ENCODE measurements around the gene SLC23A2. TPM values are rescaled to one million over a fixed set of nuclear protein-coding genes. Genes with fewer than 3 reads are reported as not detected.

The SLC23A2 gene
- polyA plus RNA-seq, 1 of the 3 experiments (the other 2 are of a cell fraction), result 14.0 TPM

GRCh38 chr20:4844751-4845465, 156.4 kb downstream of the SLC23A2 start:
- POLR2A ChIA-PET, result no interaction called here
- H3K27ac ChIP-seq (ENCODE audit: low read depth in 2 of 2, low read length in 1 of 2), result no peak overlapping the region
- no peaks in the 10 kb centered on the region for H3K4me1 ChIP-seq (ENCODE audit: control insufficient read depth in 1 of 2, insufficient read depth in 2 of 2, low read depth in 1 of 2, low read length in 1 of 2)
- no peaks in the 10 kb centered on the region for H3K9me2 ChIP-seq
- no peak overlapping the region for H3K9ac ChIP-seq
- no peaks in the 10 kb centered on the region for H3F3A ChIP-seq (replicated peaks; ENCODE audit: insufficient read depth)
- H3K4me3 ChIP-seq (ENCODE audit: low read depth in 2 of 2, low read length in 1 of 2), result no peak overlapping the region
- 70% methylated on average over 9 of the region's 9 CpGs for WGBS (ENCODE audit: low lambda C conversion rate)
- no peaks in the 10 kb centered on the region for H3K9me3 ChIP-seq
- no peak overlapping the region for H2AFZ ChIP-seq (ENCODE audit: low read depth)
- H3K27me3 ChIP-seq (ENCODE audit: insufficient read depth), result no peaks in the 10 kb centered on the region
- no peaks in the 10 kb centered on the region for H3K79me2 ChIP-seq (ENCODE audit: insufficient read depth)
- no peaks in the 10 kb centered on the region for H4K20me1 ChIP-seq (ENCODE audit: insufficient read depth)
- TF ChIP-seq ELF1 (IDR thresholded peaks at IDR 0.05) (no peak), TAF1 (IDR thresholded peaks at IDR 0.05; ENCODE audit: borderline replicate concordance, low read depth, low read length) (no peak), FOXM1 (IDR thresholded peaks at IDR 0.05; ENCODE audit: low read depth) (no peak), FOXJ3 (CRISPR knock-in tag; IDR thresholded peaks at IDR 0.05) (no peak), RCOR1 (IDR thresholded peaks at IDR 0.05; ENCODE audit: low read length) (no peak), ZBTB33 (IDR thresholded peaks at IDR 0.05; ENCODE audit: borderline replicate concordance, low read depth) (no peak), PBX3 (IDR thresholded peaks at IDR 0.05) (no peak), NRF1 (IDR thresholded peaks at IDR 0.05; ENCODE audit: low read depth, low read length) (no peak), MEF2A (IDR thresholded peaks at IDR 0.05; ENCODE audit: borderline replicate concordance, low read depth) (no peak), EZH2phosphoT487 (IDR thresholded peaks at IDR 0.05; ENCODE audit: borderline replicate concordance, low read depth) (no peak), JUND (IDR thresholded peaks at IDR 0.05) (no peak), GABPA (IDR thresholded peaks at IDR 0.05; ENCODE audit: low read depth) (no peak), CTCF (IDR thresholded peaks at IDR 0.05) (no peak), TEAD4 (IDR thresholded peaks at IDR 0.05; ENCODE audit: borderline replicate concordance, insufficient read depth) (no peak)
- CTCF ChIA-PET, result no interaction called here
- H3K36me3 ChIP-seq (replicated peaks in 1 of 2; ENCODE audit: control insufficient read depth in 1 of 2, insufficient read depth in 2 of 2, low read length in 1 of 2), result no peaks in the 10 kb centered on the region
- no peak for DNase-seq
- no peak overlapping the region for H3K4me2 ChIP-seq
